OCI-LY7 (cell line): ENCODE measurements around the gene PARD3.

Source experiments
- CTCF ChIP-seq: fragments of 200-600 bp; sonication (generic); conservative IDR thresholded peaks from 2 replicates; pipeline ENCODE4 v1.5.1; 2014; ENCODE audit warnings: mild to moderate bottlenecking, antibody characterized with exemption, low read length, moderate library complexity, mixed read lengths
- EZH2phosphoT487 ChIP-seq: fragments of 200-600 bp; sonication (generic); IDR thresholded peaks from 2 replicates; pipeline ENCODE4 v1.6.1; 2018; ENCODE audit warnings: low read depth, borderline replicate concordance, mild to moderate bottlenecking, mixed run types, antibody characterized with exemption, low read length, moderate library complexity, mixed read lengths

GRCh38 chr10:34473174-34474008 lies 341.7 kb downstream of the PARD3 start:
- TF ChIP-seq CTCF (no peak), EZH2phosphoT487 (no peak)
